Naive B cell (primary cell): Measurements from ENCODE around the gene DLX1. TPM values are rescaled to one million over a fixed set of nuclear protein-coding genes. Genes with fewer than 3 reads are reported as not detected.
"Not testable (repeated sequence)": the region's sequence is repeated elsewhere in the genome, so short reads cannot be mapped to it uniquely, and the experiment has no call there.

Source experiments
- ATAC-seq, 2 donors: fragments of 150-1000 bp; cut with Tn5 transposase; 2 replicates each; pipeline ENCODE4 v1.10.0; 2021; ENCODE audit warnings: low read depth in 2 of 2, mild to moderate bottlenecking in 2 of 2, moderate library complexity in 2 of 2
- DNase-seq: peaks from one replicate; pipeline ENCODE4 v3.0.0; 2022
- H3K27ac Mint-ChIP-seq, 6 donors: one replicate each; pipeline ENCODE4 v1.8.0; 2020 to 2022; ENCODE audit warnings: mild to moderate bottlenecking in 6 of 6, mixed read lengths in 6 of 6, moderate library complexity in 5 of 6, inconsistent platforms in 2 of 6
- H3K27me3 Mint-ChIP-seq, 3 donors: one replicate each; pipeline ENCODE4 v1.8.0; 2021 to 2022; ENCODE audit warnings: mixed read lengths in 3 of 3, mild to moderate bottlenecking in 1 of 3
- H3K36me3 Mint-ChIP-seq, 2 donors: one replicate each; pipeline ENCODE4 v1.8.0; 2020 to 2022; ENCODE audit warnings: mixed read lengths in 2 of 2, inconsistent platforms in 1 of 2, mild to moderate bottlenecking in 1 of 2
- H3K4me1 Mint-ChIP-seq, 3 donors: one replicate each; pipeline ENCODE4 v1.8.0; 2020 to 2022; ENCODE audit warnings: mixed read lengths in 3 of 3, inconsistent platforms in 1 of 3, mild to moderate bottlenecking in 1 of 3, moderate library complexity in 1 of 3
- H3K4me3 Mint-ChIP-seq, 8 donors: one replicate each; pipeline ENCODE4 v1.8.0; 2020 to 2022; ENCODE audit warnings: mild to moderate bottlenecking in 8 of 8, mixed read lengths in 8 of 8, moderate library complexity in 8 of 8, inconsistent platforms in 2 of 8
- H3K9me3 Mint-ChIP-seq, 7 donors: one replicate each; pipeline ENCODE4 v1.8.0; 2020 to 2022; ENCODE audit warnings: mixed read lengths in 7 of 7, mild to moderate bottlenecking in 5 of 7, inconsistent platforms in 2 of 7, moderate library complexity in 1 of 7
- polyA plus RNA-seq, 6 donors: library from polyadenylated mRNA; unstranded; fragments of 300-500 nt; fragmentation: Illumina TruSeq; gene quantifications; one replicate each; pipeline ENCODE4 v1.2.3, GENCODE V29; 2021; ENCODE audit warnings: low read depth in 6 of 6

DLX1 gene
- polyA plus RNA-seq, 6 donors from 2014 or later: not detected

- Mint-ChIP-seq H3K27me3 (no peaks in the 10 kb centered on the region), H3K36me3 (no peaks in the 10 kb centered on the region), H3K9me3 (no peaks in the 10 kb centered on the region), H3K4me3 (no peak overlapping the region), H3K27ac (peak overlapping the region in 1 of 6 donors; percentile 55), H3K4me1 (peaks cover 0 to 4% (median 3%) of the 10 kb centered on the region in 3 donors)
- ATAC-seq: no peak
- DNase-seq: no peak
Observed at GRCh38 chr2:172052000-172052983, 33.0 kb upstream of the DLX1 start.

- H3K4me3 Mint-ChIP-seq: no peak overlapping the region
- H3K4me1 Mint-ChIP-seq: peaks cover 0 to 4% (median 3%) of the 10 kb centered on the region in 3 donors
- H3K27me3 Mint-ChIP-seq: no peaks in the 10 kb centered on the region
- H3K27ac Mint-ChIP-seq: peak overlapping the region in 1 of 6 donors; percentile 60
- ATAC-seq (no peak), DNase-seq (no peak)
- no peaks in the 10 kb centered on the region for H3K36me3 Mint-ChIP-seq
- no peaks in the 10 kb centered on the region for H3K9me3 Mint-ChIP-seq
Observed at GRCh38 chr2:172053486-172053885, 31.8 kb upstream of the DLX1 start.

GRCh38 chr2:172056293-172056692, 29.0 kb upstream of the DLX1 start:
- ATAC-seq (no peak), DNase-seq (no peak)
- no peaks in the 10 kb centered on the region for H3K9me3 Mint-ChIP-seq
- H3K27ac Mint-ChIP-seq: no peak overlapping the region
- no peak overlapping the region for H3K4me3 Mint-ChIP-seq
- H3K36me3 Mint-ChIP-seq: peaks cover 4 to 7% of the 10 kb centered on the region in 2 donors
- H3K27me3 Mint-ChIP-seq: no peaks in the 10 kb centered on the region
- peaks cover 0 to 4% (median 3%) of the 10 kb centered on the region in 3 donors for H3K4me1 Mint-ChIP-seq

GRCh38 chr2:172058660-172059059, 26.6 kb upstream of the DLX1 start:
- Mint-ChIP-seq H3K27me3 (no peaks in the 10 kb centered on the region), H3K4me3 (no peak overlapping the region)

GRCh38 chr2:172060118-172060517, 25.2 kb upstream of the DLX1 start:
- not testable (repeated sequence) for DNase-seq, H3K27ac Mint-ChIP-seq, ATAC-seq, H3K4me1 Mint-ChIP-seq, H3K9me3 Mint-ChIP-seq, H3K27me3 Mint-ChIP-seq, H3K4me3 Mint-ChIP-seq
- H3K36me3 Mint-ChIP-seq: peaks cover 17% of the 10 kb centered on the region in 2 donors

More at GRCh38 chr2:172058660-172059059, 26.6 kb upstream of the DLX1 start:
- ATAC-seq: no peak
- Mint-ChIP-seq H3K36me3 (peaks cover 10 to 17% of the 10 kb centered on the region in 2 donors), H3K9me3 (no peaks in the 10 kb centered on the region), H3K27ac (no peak overlapping the region), H3K4me1 (peaks cover 0 to 4% (median 3%) of the 10 kb centered on the region in 3 donors)
- DNase-seq: no peak

- H3K27me3 Mint-ChIP-seq: no peaks in the 10 kb centered on the region
- DNase-seq (no peak), ATAC-seq (no peak)
- H3K9me3 Mint-ChIP-seq: no peaks in the 10 kb centered on the region
- H3K4me3 Mint-ChIP-seq: no peak overlapping the region
- no peak overlapping the region for H3K27ac Mint-ChIP-seq
- no peaks in the 10 kb centered on the region for H3K4me1 Mint-ChIP-seq
- H3K36me3 Mint-ChIP-seq: peaks cover 17 to 24% of the 10 kb centered on the region in 2 donors
Observed at GRCh38 chr2:172062402-172063004, 22.8 kb upstream of the DLX1 start.

GRCh38 chr2:172063446-172063845, 21.9 kb upstream of the DLX1 start:
- H3K27me3 Mint-ChIP-seq: no peaks in the 10 kb centered on the region
- peak overlapping the region in 1 of 6 donors; percentile 38 for H3K27ac Mint-ChIP-seq
- ATAC-seq (no peak), DNase-seq (no peak)
- H3K36me3 Mint-ChIP-seq: peaks cover 18 to 24% of the 10 kb centered on the region in 2 donors
- no peak overlapping the region for H3K4me3 Mint-ChIP-seq
- no peaks in the 10 kb centered on the region for H3K9me3 Mint-ChIP-seq
- H3K4me1 Mint-ChIP-seq: no peaks in the 10 kb centered on the region

- H3K27ac Mint-ChIP-seq: no peak overlapping the region
- ATAC-seq (no peak), DNase-seq (no peak)
- no peaks in the 10 kb centered on the region for H3K9me3 Mint-ChIP-seq
- no peaks in the 10 kb centered on the region for H3K27me3 Mint-ChIP-seq
- no peak overlapping the region for H3K4me3 Mint-ChIP-seq
- no peaks in the 10 kb centered on the region for H3K4me1 Mint-ChIP-seq
- H3K36me3 Mint-ChIP-seq: peaks cover 24% of the 10 kb centered on the region in 2 donors
Observed at GRCh38 chr2:172065111-172065510, 20.2 kb upstream of the DLX1 start.

- H3K27me3 Mint-ChIP-seq: no peaks in the 10 kb centered on the region
- H3K4me3 Mint-ChIP-seq: no peak overlapping the region
- no peak overlapping the region for H3K27ac Mint-ChIP-seq
- H3K9me3 Mint-ChIP-seq: no peaks in the 10 kb centered on the region
- ATAC-seq (no peak), DNase-seq (no peak)
- H3K36me3 Mint-ChIP-seq: peaks cover 18 to 26% of the 10 kb centered on the region in 2 donors
- no peaks in the 10 kb centered on the region for H3K4me1 Mint-ChIP-seq
Observed at GRCh38 chr2:172066394-172066886, 18.9 kb upstream of the DLX1 start.

- not testable (repeated sequence) for H3K4me1 Mint-ChIP-seq, H3K27me3 Mint-ChIP-seq, H3K27ac Mint-ChIP-seq, H3K9me3 Mint-ChIP-seq, H3K4me3 Mint-ChIP-seq, DNase-seq, ATAC-seq
- peaks cover 23 to 32% of the 10 kb centered on the region in 2 donors for H3K36me3 Mint-ChIP-seq
Observed at GRCh38 chr2:172067905-172068304, 17.4 kb upstream of the DLX1 start.

GRCh38 chr2:172070936-172071335, 14.4 kb upstream of the DLX1 start:
- Mint-ChIP-seq H3K4me1 (no peaks in the 10 kb centered on the region), H3K36me3 (peaks cover 15 to 28% of the 10 kb centered on the region in 2 donors), H3K4me3 (no peak overlapping the region), H3K27ac (no peak overlapping the region), H3K27me3 (no peaks in the 10 kb centered on the region), H3K9me3 (no peaks in the 10 kb centered on the region)
- DNase-seq (no peak), ATAC-seq (no peak)

GRCh38 chr2:172072303-172072702, 13.0 kb upstream of the DLX1 start:
- H3K27me3 Mint-ChIP-seq: peaks cover 0 to 9% (median 0%) of the 10 kb centered on the region in 3 donors

GRCh38 chr2:172072706-172073105, 12.6 kb upstream of the DLX1 start:
- H3K36me3 Mint-ChIP-seq: peaks cover 15 to 22% of the 10 kb centered on the region in 2 donors
- H3K9me3 Mint-ChIP-seq: no peaks in the 10 kb centered on the region
- DNase-seq (no peak), ATAC-seq (no peak)
- peaks cover 0 to 9% (median under 1%) of the 10 kb centered on the region in 3 donors for H3K27me3 Mint-ChIP-seq
- H3K4me1 Mint-ChIP-seq: no peaks in the 10 kb centered on the region
- peak overlapping the region in 1 of 8 donors; percentile 3 for H3K4me3 Mint-ChIP-seq
- no peak overlapping the region for H3K27ac Mint-ChIP-seq

More at GRCh38 chr2:172072303-172072702, 13.0 kb upstream of the DLX1 start:
- DNase-seq (no peak), ATAC-seq (no peak)
- Mint-ChIP-seq H3K4me1 (no peaks in the 10 kb centered on the region), H3K9me3 (no peaks in the 10 kb centered on the region), H3K4me3 (peak overlapping the region in 1 of 8 donors; percentile 3), H3K36me3 (peaks cover 15 to 22% of the 10 kb centered on the region in 2 donors), H3K27ac (no peak overlapping the region)
